Keratinocyte (primary cell): Measurements from ENCODE around the gene THUMPD3. TPM values are rescaled to one million over a fixed set of nuclear protein-coding genes. Genes with fewer than 3 reads are reported as not detected.

Experiments used
- DNase-seq: peaks from one replicate; pipeline ENCODE4 v3.0.0-alpha.2; 2011; ENCODE audit warnings: low read depth, missing footprints, low spot score
- FAIRE-seq: peaks from 2 replicates; lab custom pipeline; 2011; peaks lifted over from hg19 to GRCh38; lab: Jason Lieb, UNC
- H2AFZ ChIP-seq: 2 replicates; pipeline ENCODE4 v1.6.0; 2012; ENCODE audit warnings: low read length, control low read depth, inconsistent platforms; ENCODE audit not compliant: control insufficient read depth
- H3K27ac ChIP-seq: 2 replicates; pipeline ENCODE4 v1.5.1; 2011; ENCODE audit warnings: low read length; ENCODE audit not compliant: control insufficient read depth, insufficient read depth
- H3K27me3 ChIP-seq: 3 replicates; pipeline ENCODE4 v1.6.0; 2011; ENCODE audit warnings: low read length; ENCODE audit not compliant: control insufficient read depth, insufficient read depth; ENCODE audit errors: extremely low read depth
- H3K36me3 ChIP-seq, 2 experiments: 2 replicates in 1 of 2; 3 replicates in 1 of 2; pipeline ENCODE4 v1.5.1; 2011; ENCODE audit warnings: low read length in 2 of 2, mild to moderate bottlenecking in 1 of 2; ENCODE audit not compliant: control insufficient read depth in 2 of 2, insufficient read depth in 2 of 2; ENCODE audit errors: extremely low read depth in 1 of 2
- H3K4me1 ChIP-seq: 3 replicates; pipeline ENCODE4 v1.5.1; 2011; ENCODE audit warnings: low read length; ENCODE audit not compliant: control insufficient read depth, insufficient read depth; ENCODE audit errors: extremely low read depth
- H3K4me2 ChIP-seq: 3 replicates; pipeline ENCODE4 v1.6.0; 2011; ENCODE audit warnings: low read depth, low read length; ENCODE audit not compliant: control insufficient read depth, insufficient read depth; ENCODE audit errors: extremely low read depth
- H3K4me3 ChIP-seq, 3 experiments: fragments of 200-600 bp in 1 of 3; sonication (generic) in 1 of 3; 2 replicates in 2 of 3; 3 replicates in 1 of 3; pipeline ENCODE4 v1.5.1; 2011 to 2016; ENCODE audit warnings: low read length in 3 of 3, mild to moderate bottlenecking in 3 of 3, control low read depth in 2 of 3, inconsistent platforms in 1 of 3, low read depth in 1 of 3, mixed read lengths in 1 of 3, mixed run types in 1 of 3, moderate library complexity in 1 of 3; ENCODE audit not compliant: control insufficient read depth in 2 of 3, insufficient read depth in 2 of 3; ENCODE audit errors: extremely low read depth in 1 of 3
- H3K79me2 ChIP-seq: 2 replicates; pipeline ENCODE4 v1.6.0; 2012; ENCODE audit warnings: low read length; ENCODE audit not compliant: control insufficient read depth, insufficient read depth
- H3K9ac ChIP-seq: 3 replicates; pipeline ENCODE4 v1.6.0; 2011; ENCODE audit warnings: low read length; ENCODE audit not compliant: control insufficient read depth, insufficient read depth; ENCODE audit errors: extremely low read depth
- H3K9me1 ChIP-seq: 3 replicates; pipeline ENCODE4 v1.6.0; 2011; ENCODE audit warnings: low read length; ENCODE audit not compliant: control insufficient read depth, insufficient read depth; ENCODE audit errors: extremely low read depth
- H3K9me3 ChIP-seq: 2 replicates; pipeline ENCODE4 v1.5.1; 2012; ENCODE audit warnings: low read depth, low read length; ENCODE audit not compliant: control insufficient read depth
- H4K20me1 ChIP-seq: 3 replicates; pipeline ENCODE4 v1.6.0; 2011; ENCODE audit warnings: low read length; ENCODE audit not compliant: control insufficient read depth, insufficient read depth; ENCODE audit errors: extremely low read depth
- EZH2 ChIP-seq: IDR thresholded peaks from one replicate; pipeline ENCODE4 v1.6.1; 2012; ENCODE audit warnings: inconsistent platforms, mild to moderate bottlenecking, low read length, moderate library complexity
- dilution Hi-C: fragments of 300-500 bp; cut with MboI; formaldehyde crosslinking; loops from one replicate; pipeline ENCODE4 v1.7.0; 2020; ENCODE audit warnings: low sequenced_read_pairs; ENCODE audit not compliant: extremely low pct_ligation_motif_present
- polyA plus RNA-seq, 5 experiments: library from polyadenylated mRNA; depleted of rRNA in 3 of 5; stranded (reverse) in 3 of 5; stranded (forward) in 1 of 5; unstranded in 1 of 5; fragments of >200 nt; gene quantifications; 1 replicate in 1 of 5; 2 replicates in 3 of 5; 3 replicates in 1 of 5; pipeline versions ENCODE4 v1.2.1 to v1.2.3, GENCODE V29; 2011 to 2012; ENCODE audit warnings: missing spikeins in 2 of 5, low read depth in 1 of 5, low replicate concordance in 1 of 5
- TF ChIP-seq, protein P1 (sequence below), 3 experiments: IDR thresholded peaks in 1 of 3; conservative IDR thresholded peaks in 1 of 3; optimal IDR thresholded peaks in 1 of 3; 2 replicates in 2 of 3; 3 replicates in 1 of 3; pipeline versions ENCODE3 to v1.5.1; 2011; ENCODE audit warnings: low read length in 3 of 3, mild to moderate bottlenecking in 3 of 3, moderate library complexity in 2 of 3, control low read depth in 1 of 3, inconsistent platforms in 1 of 3; ENCODE audit not compliant: insufficient read depth in 2 of 3; ENCODE audit errors: extremely low read depth in 1 of 3

THUMPD3 gene
- polyA plus RNA-seq, 1 donor (not counting 4 experiments of a cell fraction or from before 2014, with no cell fraction given): 59.8 TPM

DNA sequence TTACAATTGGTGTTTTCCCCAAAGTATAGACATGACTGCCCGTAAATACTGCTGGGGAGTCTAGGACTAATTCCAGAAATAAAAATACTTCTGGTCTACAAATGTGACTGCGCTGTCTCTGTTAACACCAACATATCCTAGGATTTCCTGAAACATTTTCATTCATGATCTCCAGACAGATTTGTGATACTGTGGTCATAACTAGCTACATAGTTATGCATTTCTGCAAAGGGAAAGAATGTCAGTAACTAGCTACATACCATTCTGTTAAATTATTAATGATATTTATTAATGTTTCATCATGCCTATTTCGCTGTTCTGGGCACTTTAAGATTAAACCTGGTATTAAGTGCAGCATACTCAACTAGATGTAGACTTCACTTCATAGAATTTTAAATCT is 67.9 kb downstream of the THUMPD3 start:
- no peak overlapping the region for H2AFZ ChIP-seq
- TF ChIP-seq, protein P1, sequence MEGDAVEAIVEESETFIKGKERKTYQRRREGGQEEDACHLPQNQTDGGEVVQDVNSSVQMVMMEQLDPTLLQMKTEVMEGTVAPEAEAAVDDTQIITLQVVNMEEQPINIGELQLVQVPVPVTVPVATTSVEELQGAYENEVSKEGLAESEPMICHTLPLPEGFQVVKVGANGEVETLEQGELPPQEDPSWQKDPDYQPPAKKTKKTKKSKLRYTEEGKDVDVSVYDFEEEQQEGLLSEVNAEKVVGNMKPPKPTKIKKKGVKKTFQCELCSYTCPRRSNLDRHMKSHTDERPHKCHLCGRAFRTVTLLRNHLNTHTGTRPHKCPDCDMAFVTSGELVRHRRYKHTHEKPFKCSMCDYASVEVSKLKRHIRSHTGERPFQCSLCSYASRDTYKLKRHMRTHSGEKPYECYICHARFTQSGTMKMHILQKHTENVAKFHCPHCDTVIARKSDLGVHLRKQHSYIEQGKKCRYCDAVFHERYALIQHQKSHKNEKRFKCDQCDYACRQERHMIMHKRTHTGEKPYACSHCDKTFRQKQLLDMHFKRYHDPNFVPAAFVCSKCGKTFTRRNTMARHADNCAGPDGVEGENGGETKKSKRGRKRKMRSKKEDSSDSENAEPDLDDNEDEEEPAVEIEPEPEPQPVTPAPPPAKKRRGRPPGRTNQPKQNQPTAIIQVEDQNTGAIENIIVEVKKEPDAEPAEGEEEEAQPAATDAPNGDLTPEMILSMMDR (optimal IDR thresholded peaks at IDR 0.05 in 1 of 3, IDR thresholded peaks at IDR 0.05 in 1 of 3, conservative IDR thresholded peaks at IDR 0.05 in 1 of 3; ENCODE audit: extremely low read depth in 1 of 3, insufficient read depth in 2 of 3, low read length in 3 of 3): no peak
- no peak for TF ChIP-seq EZH2
- DNase-seq (no peak), FAIRE-seq (no peak)
- peaks cover 35 to 39% of the 10 kb centered on the region in 2 experiments for H3K36me3 ChIP-seq
- no peak overlapping the region for H3K4me3 ChIP-seq
- H3K9me3 ChIP-seq: no peaks in the 10 kb centered on the region
- H3K4me1 ChIP-seq: no peaks in the 10 kb centered on the region
- H3K27ac ChIP-seq: no peak overlapping the region
- no peaks in the 10 kb centered on the region for H4K20me1 ChIP-seq
- H3K9ac ChIP-seq: no peak overlapping the region
- dilution Hi-C loops: no loop called here
- H3K79me2 ChIP-seq: peaks cover 70% of the 10 kb centered on the region
- H3K27me3 ChIP-seq: no peaks in the 10 kb centered on the region
- H3K4me2 ChIP-seq: no peak overlapping the region
- no peaks in the 10 kb centered on the region for H3K9me1 ChIP-seq

DNA sequence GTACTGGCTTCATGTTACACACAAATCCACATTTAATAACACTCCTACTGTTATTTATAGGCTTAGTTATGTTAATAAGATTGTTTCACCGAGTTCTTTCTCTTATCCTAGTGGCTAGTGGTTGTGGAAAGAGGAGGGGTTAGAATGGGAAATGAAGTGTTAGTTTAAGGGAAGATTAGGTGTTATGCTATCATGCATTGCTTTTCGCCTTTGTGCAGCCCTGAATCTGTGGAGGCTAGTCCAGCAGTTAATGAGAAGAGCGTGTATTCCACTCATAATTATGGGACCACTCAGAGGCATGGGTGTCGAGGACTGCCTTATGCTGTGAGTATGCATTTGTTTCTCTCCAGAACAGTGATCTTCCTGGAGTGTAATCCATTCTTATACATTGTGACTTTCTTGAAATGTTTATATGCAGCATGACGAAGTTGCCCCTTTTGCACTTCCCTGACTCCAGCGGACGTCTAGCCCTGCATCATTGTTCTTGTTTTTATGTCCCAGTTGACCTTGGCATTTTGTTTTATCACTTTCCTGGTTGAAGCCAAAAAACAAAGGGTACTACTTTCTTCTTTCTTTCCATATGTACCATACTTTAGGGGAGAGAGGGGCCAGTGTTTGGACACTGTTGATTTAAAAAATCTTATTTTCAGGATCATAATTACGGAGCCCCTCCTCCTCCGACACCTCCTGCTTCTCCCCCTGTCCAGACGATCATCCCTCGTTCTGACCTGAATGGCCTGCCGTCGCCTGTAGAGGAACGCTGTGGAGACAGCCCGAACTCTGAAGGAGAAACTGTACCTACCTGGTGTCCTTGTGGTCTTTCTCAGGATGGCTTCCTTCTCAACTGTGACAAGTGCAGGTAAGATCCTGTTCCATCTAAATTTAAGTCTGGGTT is 71.0 kb downstream of the THUMPD3 start:
- no peak overlapping the region for H3K27ac ChIP-seq
- no peak overlapping the region for H3K4me2 ChIP-seq
- TF ChIP-seq, protein P1 (optimal IDR thresholded peaks at IDR 0.05 in 1 of 3, IDR thresholded peaks at IDR 0.05 in 1 of 3, conservative IDR thresholded peaks at IDR 0.05 in 1 of 3; ENCODE audit: extremely low read depth in 1 of 3, insufficient read depth in 2 of 3, low read length in 3 of 3): no peak
- no peak for TF ChIP-seq EZH2
- dilution Hi-C loops: no loop called here
- H3K79me2 ChIP-seq: peaks cover 58% of the 10 kb centered on the region
- peaks cover 40 to 43% of the 10 kb centered on the region in 2 experiments for H3K36me3 ChIP-seq
- no peak for DNase-seq
- no peaks in the 10 kb centered on the region for H3K4me1 ChIP-seq
- H3K4me3 ChIP-seq: no peak overlapping the region
- H3K9me1 ChIP-seq: no peaks in the 10 kb centered on the region
- H3K27me3 ChIP-seq: no peaks in the 10 kb centered on the region
- FAIRE-seq: no peak
- H3K9me3 ChIP-seq: no peaks in the 10 kb centered on the region
- H3K9ac ChIP-seq: no peak overlapping the region
- H2AFZ ChIP-seq: no peak overlapping the region
- H4K20me1 ChIP-seq: peaks cover 3% of the 10 kb centered on the region
